CD4-positive, alpha-beta memory T cell (primary cell): Measurements from ENCODE around the gene ACTN3. TPM values are rescaled to one million over a fixed set of nuclear protein-coding genes. Genes with fewer than 3 reads are reported as not detected.
A peak's percentile ranks its signal among the peaks of the same experiment; 100 is the strongest.

Source experiments
- CTCF ChIA-PET: fragments of 350-600 bp; sonication (Branson Sonifier 250); formaldehyde crosslinking; loops from one replicate; lab custom pipeline; 2021; ENCODE audit warnings: inconsistent platforms; ENCODE audit not compliant: partially characterized antibody; lab: Charles Lee
- POLR2A ChIA-PET: fragments of 350-600 bp; sonication (Branson Sonifier 250); formaldehyde crosslinking; loops from one replicate; lab custom pipeline; 2021; ENCODE audit not compliant: partially characterized antibody; lab: Charles Lee
- DNase-seq, 5 donors: peaks; one replicate each; pipeline versions ENCODE4 v3.0.0 to v3.0.0-alpha.2; 2020 to 2022; ENCODE audit warnings: mixed read lengths in 1 of 5
- H3K27ac ChIP-seq: one replicate; pipeline ENCODE4 v1.7.0; 2013; ENCODE audit warnings: low read depth, low read length
- H3K27me3 ChIP-seq: 2 replicates; pipeline ENCODE4 v1.7.0; 2013; ENCODE audit warnings: mild to moderate bottlenecking, low read length, moderate library complexity; ENCODE audit not compliant: insufficient read depth
- H3K36me3 ChIP-seq: 2 replicates; pipeline ENCODE4 v1.7.0; 2013; ENCODE audit warnings: mild to moderate bottlenecking, low read length, moderate library complexity; ENCODE audit not compliant: insufficient read depth
- H3K4me1 ChIP-seq: 2 replicates; pipeline ENCODE4 v1.7.0; 2013; ENCODE audit warnings: mild to moderate bottlenecking, low read length, moderate library complexity; ENCODE audit not compliant: insufficient read depth
- H3K4me3 ChIP-seq, 2 donors: one replicate each; pipeline ENCODE4 v1.7.0; 2013; ENCODE audit warnings: low read length in 2 of 2, mild to moderate bottlenecking in 1 of 2
- H3K9me3 ChIP-seq, 2 donors: one replicate each; pipeline ENCODE4 v1.7.0; 2013; ENCODE audit warnings: low read length in 2 of 2, control low read depth in 1 of 2; ENCODE audit not compliant: control insufficient read depth in 1 of 2
- H3K27ac Mint-ChIP-seq, 7 donors: one replicate each; pipeline ENCODE4 v1.8.0; 2020 to 2021; ENCODE audit warnings: mixed read lengths in 7 of 7, mild to moderate bottlenecking in 6 of 7, inconsistent platforms in 3 of 7, moderate library complexity in 3 of 7
- H3K27me3 Mint-ChIP-seq, 2 donors: one replicate each; pipeline ENCODE4 v1.8.0; 2020 to 2021; ENCODE audit warnings: mixed read lengths in 2 of 2
- H3K36me3 Mint-ChIP-seq, 2 donors: one replicate each; pipeline ENCODE4 v1.8.0; 2020 to 2021; ENCODE audit warnings: mixed read lengths in 2 of 2, inconsistent platforms in 1 of 2, mild to moderate bottlenecking in 1 of 2
- H3K4me1 Mint-ChIP-seq, 4 donors: one replicate each; pipeline ENCODE4 v1.8.0; 2020 to 2021; ENCODE audit warnings: mixed read lengths in 4 of 4, mild to moderate bottlenecking in 1 of 4
- H3K4me3 Mint-ChIP-seq, 8 donors: one replicate each; pipeline ENCODE4 v1.8.0; 2020 to 2021; ENCODE audit warnings: mixed read lengths in 8 of 8, mild to moderate bottlenecking in 7 of 8, moderate library complexity in 6 of 8, inconsistent platforms in 3 of 8
- H3K9me3 Mint-ChIP-seq, 8 donors: one replicate each; pipeline ENCODE4 v1.8.0; 2020 to 2021; ENCODE audit warnings: mixed read lengths in 8 of 8, mild to moderate bottlenecking in 5 of 8, inconsistent platforms in 3 of 8, moderate library complexity in 1 of 8
- intact Hi-C: fragments of 100-400 bp; cut with micrococcal nuclease; formaldehyde crosslinking; loops from one replicate; pipeline ENCODE4 v1.15.1; 2023
- polyA plus RNA-seq, 2 donors: library from polyadenylated mRNA; unstranded; fragments of 300-500 nt; fragmentation: Illumina TruSeq; gene quantifications; one replicate each; pipeline ENCODE4 v1.2.3, GENCODE V29; 2021
- total RNA-seq, 2 experiments: library from RNA; stranded (reverse); gene quantifications; one replicate each; pipeline ENCODE4 v1.2.3, GENCODE V29; 2021

Gene ACTN3
- total and polyA plus RNA-seq, 4 experiments from 2014 or later = 0.17 to 0.20 TPM; not detected in 2

DNA sequence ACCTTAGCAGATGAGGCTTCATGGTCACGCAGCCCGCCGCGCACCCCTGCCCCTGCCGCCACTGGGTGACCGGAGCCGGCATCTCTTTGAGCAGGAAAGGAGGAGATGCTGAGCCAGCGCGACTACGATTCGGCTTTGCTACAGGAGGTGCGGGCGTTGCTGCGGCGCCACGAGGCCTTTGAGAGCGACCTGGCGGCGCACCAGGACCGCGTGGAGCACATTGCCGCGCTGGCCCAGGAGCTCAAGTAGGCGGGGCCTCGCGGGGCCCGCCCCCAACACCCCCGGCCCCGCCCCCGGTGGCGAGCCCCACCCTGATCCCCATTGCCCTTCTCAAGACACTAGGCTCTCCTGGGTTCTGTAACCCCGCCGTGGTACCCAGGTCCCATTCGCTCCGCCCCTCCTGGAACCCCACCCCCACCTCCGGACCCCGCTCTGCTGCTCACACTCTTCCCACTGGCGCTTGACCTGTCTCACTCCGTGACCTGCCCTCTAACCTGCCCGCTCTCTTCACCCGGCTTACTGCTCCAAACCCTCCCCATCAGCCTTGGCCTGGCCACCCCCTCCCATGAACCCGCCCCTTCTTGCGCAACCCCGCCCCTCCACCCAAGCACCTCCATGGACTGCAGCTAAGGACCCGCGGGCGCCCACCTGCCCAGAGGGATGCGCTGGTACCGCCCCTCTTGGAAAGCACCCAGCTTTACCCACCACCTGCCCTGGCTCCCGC is 12.6 kb downstream of the ACTN3 start:
- intact Hi-C loops = no loop called here
- Histone ChIP-seq H3K4me1 (peaks cover 4% of the 10 kb centered on the region), H3K27me3 (no peaks in the 10 kb centered on the region), H3K27ac (no peak overlapping the region), H3K36me3 (no peaks in the 10 kb centered on the region), H3K4me3 (no peak overlapping the region), H3K9me3 (no peaks in the 10 kb centered on the region)
- Mint-ChIP-seq H3K4me1 (peaks cover 0 to 5% (median 2%) of the 10 kb centered on the region in 4 donors), H3K4me3 (peak overlapping the region in 1 of 8 donors; percentile 53), H3K9me3 (no peaks in the 10 kb centered on the region), H3K27me3 (peaks cover 8 to 9% of the 10 kb centered on the region in 2 donors), H3K27ac (peak overlapping the region in 1 of 7 donors; percentile 9), H3K36me3 (no peaks in the 10 kb centered on the region)
- peak in 2 of 5 donors; percentile 11 to 33 for DNase-seq
- ChIA-PET POLR2A (interaction anchor here (0.9 to 1.7 kb wide), 3 partner anchors 9 to 49 kb away, joined by 3 to 7 read pairs (median 3); partner anchors contain the start of genes ACTN3, BBS1, CTSF and ZDHHC24), CTCF (interaction anchor here (0.9 kb wide), 1 partner anchor 9 kb away, joined by 3 read pairs; the partner anchor contains the start of gene CTSF)

- H3K4me1 ChIP-seq = peaks cover 4% of the 10 kb centered on the region
- Mint-ChIP-seq H3K4me1 (peaks cover 0 to 5% (median 2%) of the 10 kb centered on the region in 4 donors), H3K27ac (no peak overlapping the region), H3K27me3 (peaks cover 8 to 9% of the 10 kb centered on the region in 2 donors), H3K9me3 (no peaks in the 10 kb centered on the region), H3K4me3 (no peak overlapping the region), H3K36me3 (no peaks in the 10 kb centered on the region)
- no peak for DNase-seq
- ChIA-PET POLR2A (interaction anchor here (0.9 to 1.7 kb wide), 3 partner anchors 9 to 49 kb away, joined by 3 to 7 read pairs (median 3); partner anchors contain the start of genes ACTN3, BBS1, CTSF and ZDHHC24), CTCF (no interaction called here)
- H3K36me3 ChIP-seq = no peaks in the 10 kb centered on the region
- H3K27ac ChIP-seq = no peak overlapping the region
- H3K4me3 ChIP-seq = no peak overlapping the region
- H3K9me3 ChIP-seq = no peaks in the 10 kb centered on the region
- intact Hi-C loops = no loop called here
- H3K27me3 ChIP-seq = no peaks in the 10 kb centered on the region
Observed at GRCh38 chr11:66559866-66560676, 13.4 kb downstream of the ACTN3 start.

GRCh38 chr11:66561178-66561974 is 14.7 kb downstream of the ACTN3 start:
- peaks cover 7 to 8% of the 10 kb centered on the region in 2 donors for H3K27me3 Mint-ChIP-seq
- intact Hi-C loops = no loop called here
- H3K4me3 Mint-ChIP-seq = no peak overlapping the region
- ChIA-PET POLR2A (interaction anchor here (1.4 to 1.7 kb wide), 3 partner anchors 7 to 281 kb away, joined by 3 to 7 read pairs (median 4); partner anchors contain the start of genes CTSF, RBM4 and RCE1), CTCF (interaction anchor here (1.0 to 1.1 kb wide), 2 partner anchors 16 to 31 kb away, joined by 3 to 4 read pairs; no protein-coding TSS in a partner anchor)
- no peaks in the 10 kb centered on the region for H3K36me3 Mint-ChIP-seq
- no peak overlapping the region for H3K27ac ChIP-seq
- no peak overlapping the region for H3K4me3 ChIP-seq
- no peak for DNase-seq
- H3K9me3 Mint-ChIP-seq = no peaks in the 10 kb centered on the region
- H3K4me1 Mint-ChIP-seq = peaks cover 0 to 5% (median 4%) of the 10 kb centered on the region in 4 donors
- no peak overlapping the region for H3K27ac Mint-ChIP-seq
- no peaks in the 10 kb centered on the region for H3K36me3 ChIP-seq
- H3K27me3 ChIP-seq = no peaks in the 10 kb centered on the region
- peaks cover 4% of the 10 kb centered on the region for H3K4me1 ChIP-seq
- H3K9me3 ChIP-seq = no peaks in the 10 kb centered on the region

DNA sequence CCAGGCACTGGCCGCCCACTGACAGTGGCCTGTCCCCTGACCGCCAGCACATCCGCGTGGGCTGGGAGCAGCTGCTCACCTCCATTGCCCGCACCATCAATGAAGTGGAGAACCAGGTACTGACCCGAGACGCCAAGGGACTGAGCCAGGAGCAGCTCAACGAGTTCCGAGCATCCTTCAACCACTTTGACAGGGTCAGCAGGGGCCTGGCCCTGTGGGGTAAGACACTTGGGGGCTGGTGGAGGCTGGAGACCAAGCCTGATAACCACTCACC is 15.2 kb downstream of the ACTN3 start:
- Histone ChIP-seq H3K27me3 (no peaks in the 10 kb centered on the region), H3K9me3 (no peaks in the 10 kb centered on the region), H3K4me1 (peaks cover 4% of the 10 kb centered on the region), H3K4me3 (no peak overlapping the region), H3K36me3 (no peaks in the 10 kb centered on the region), H3K27ac (no peak overlapping the region)
- CTCF ChIA-PET = interaction anchor here (0.9 to 1.1 kb wide), 4 partner anchors 16 to 319 kb away, joined by 3 to 4 read pairs (median 3); no protein-coding TSS in a partner anchor
- H3K27ac Mint-ChIP-seq = no peak overlapping the region
- H3K27me3 Mint-ChIP-seq = peaks cover 7 to 8% of the 10 kb centered on the region in 2 donors
- H3K4me1 Mint-ChIP-seq = peaks cover 0 to 5% (median 4%) of the 10 kb centered on the region in 4 donors
- intact Hi-C loops = no loop called here
- POLR2A ChIA-PET = interaction anchor here (1.4 to 1.6 kb wide), 2 partner anchors 77 to 281 kb away, joined by 3 to 4 read pairs; partner anchors contain the start of genes RBM4 and RCE1
- H3K9me3 Mint-ChIP-seq = no peaks in the 10 kb centered on the region
- no peaks in the 10 kb centered on the region for H3K36me3 Mint-ChIP-seq
- no peak for DNase-seq
- H3K4me3 Mint-ChIP-seq = no peak overlapping the region

- H3K4me1 ChIP-seq = peaks cover 4% of the 10 kb centered on the region
- peaks cover 0 to 8% (median 4%) of the 10 kb centered on the region in 4 donors for H3K4me1 Mint-ChIP-seq
- H3K27ac ChIP-seq = no peak overlapping the region
- H3K27me3 Mint-ChIP-seq = peaks cover 6% of the 10 kb centered on the region in 2 donors
- H3K4me3 Mint-ChIP-seq = no peak overlapping the region
- H3K27me3 ChIP-seq = no peaks in the 10 kb centered on the region
- H3K9me3 ChIP-seq = no peaks in the 10 kb centered on the region
- peak overlapping the region in 1 of 7 donors; percentile 68 for H3K27ac Mint-ChIP-seq
- H3K36me3 Mint-ChIP-seq = no peaks in the 10 kb centered on the region
- intact Hi-C loops = no loop called here
- ChIA-PET POLR2A (interaction anchor here (1.4 to 1.6 kb wide), 2 partner anchors 76 to 281 kb away, joined by 3 to 4 read pairs; partner anchors contain the start of genes RBM4 and RCE1), CTCF (interaction anchor here (0.9 to 1.1 kb wide), 3 partner anchors 30 to 319 kb away, joined by 3 to 4 read pairs (median 3); no protein-coding TSS in a partner anchor)
- H3K4me3 ChIP-seq = no peak overlapping the region
- no peaks in the 10 kb centered on the region for H3K36me3 ChIP-seq
- H3K9me3 Mint-ChIP-seq = no peaks in the 10 kb centered on the region
- DNase-seq = no peak
Observed at GRCh38 chr11:66562275-66562674, 15.6 kb downstream of the ACTN3 start.

DNA sequence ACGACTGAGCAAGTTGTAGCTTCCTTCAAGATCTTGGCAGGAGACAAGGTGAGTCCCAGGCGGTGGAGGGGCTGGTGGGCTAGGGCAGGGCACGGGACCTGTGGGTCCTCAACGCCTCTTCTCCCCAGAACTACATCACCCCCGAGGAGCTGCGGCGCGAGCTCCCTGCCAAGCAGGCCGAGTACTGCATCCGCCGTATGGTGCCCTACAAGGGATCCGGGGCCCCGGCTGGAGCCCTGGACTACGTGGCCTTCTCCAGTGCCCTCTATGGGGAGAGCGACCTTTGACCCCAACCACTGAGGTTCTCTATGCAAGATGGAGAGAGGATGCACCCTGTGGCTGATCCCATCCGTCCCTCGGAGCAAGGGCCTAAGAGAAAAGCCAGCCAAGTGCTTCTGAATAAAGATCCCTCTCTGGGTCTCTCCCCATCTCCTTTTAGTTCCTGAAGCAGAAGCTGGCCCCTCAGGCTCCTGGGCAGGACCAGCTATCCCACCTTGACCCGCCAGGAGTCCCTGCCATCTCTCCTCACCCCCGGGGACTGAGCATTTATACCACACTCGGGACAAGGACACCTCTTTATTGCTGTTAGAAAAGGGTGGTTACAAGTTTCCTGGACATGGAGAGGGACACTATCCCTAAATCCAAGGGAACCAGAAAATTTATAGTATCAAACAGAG is 16.3 kb downstream of the ACTN3 start:
- no peak overlapping the region for H3K27ac ChIP-seq
- no peaks in the 10 kb centered on the region for H3K27me3 ChIP-seq
- no peak for DNase-seq
- H3K9me3 ChIP-seq = no peaks in the 10 kb centered on the region
- H3K36me3 Mint-ChIP-seq = no peaks in the 10 kb centered on the region
- H3K27me3 Mint-ChIP-seq = peaks cover 5% of the 10 kb centered on the region in 2 donors
- peaks cover 11% of the 10 kb centered on the region for H3K4me1 ChIP-seq
- ChIA-PET CTCF (interaction anchor here (0.5 to 1.7 kb wide), 4 partner anchors 14 to 318 kb away, joined by 3 to 8 read pairs (median 4); no protein-coding TSS in a partner anchor), POLR2A (no interaction called here)
- intact Hi-C loops = no loop called here
- no peak overlapping the region for H3K4me3 Mint-ChIP-seq
- peaks cover 0 to 15% (median 4%) of the 10 kb centered on the region in 4 donors for H3K4me1 Mint-ChIP-seq
- H3K4me3 ChIP-seq = no peak overlapping the region
- H3K27ac Mint-ChIP-seq = no peak overlapping the region
- no peaks in the 10 kb centered on the region for H3K9me3 Mint-ChIP-seq
- no peaks in the 10 kb centered on the region for H3K36me3 ChIP-seq
